ENCODE data around the gene NTRK2.

DNA sequence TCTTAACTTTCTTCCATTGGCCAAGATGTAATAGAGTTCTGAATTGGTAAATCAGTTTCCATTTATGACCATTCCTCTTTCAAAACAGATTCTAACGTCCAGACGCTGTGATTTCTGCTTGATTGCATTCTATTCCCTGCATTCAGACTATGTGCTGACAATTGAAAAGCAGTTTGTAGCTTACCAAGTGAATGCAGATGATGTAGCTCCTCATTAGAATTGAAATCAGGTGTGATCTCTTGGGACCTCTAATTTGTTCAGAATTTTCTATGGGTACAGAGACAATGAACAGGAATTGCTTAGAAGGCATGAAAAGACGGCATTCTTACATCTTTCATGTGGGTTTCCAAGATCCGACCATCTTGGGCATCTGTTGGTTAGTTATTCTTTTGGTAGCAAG is 191.9 kb downstream of the NTRK2 start:
- no peak for TF ChIP-seq CTCF (conservative IDR thresholded peaks at IDR 0.05; ENCODE audit: low read length)
- no peak for TF ChIP-seq EZH2phosphoT487 (IDR thresholded peaks at IDR 0.05; ENCODE audit: borderline replicate concordance, low read depth, low read length)

All from OCI-LY7 (cell line).